Left lung (tissue), 10 donors: ENCODE measurements around the gene KL. TPM values are rescaled to one million over a fixed set of nuclear protein-coding genes. Genes with fewer than 3 reads are reported as not detected.
A peak's percentile ranks its signal among the peaks of the same experiment; 100 is the strongest.

Experiments
- ATAC-seq: fragments of 200-7000 bp; cut with Tn5 transposase; one replicate; pipeline ENCODE4 v1.9.1; 2020; ENCODE audit warnings: moderate library complexity
- DNase-seq, 4 donors: peaks; one replicate each; pipeline ENCODE4 v3.0.0-alpha.2; 2013 to 2020
- H3K27ac ChIP-seq, 2 donors: fragments of 200-600 bp; sonication (generic) in 1 of 2; one replicate each; pipeline versions ENCODE4 v1.5.0 to v1.8.0; 2020 to 2021
- H3K27me3 ChIP-seq, 2 donors: fragments of 200-600 bp; sonication (generic) in 1 of 2; one replicate each; pipeline versions ENCODE4 v1.5.0 to v1.8.0; 2020 to 2021
- H3K36me3 ChIP-seq, 2 donors: fragments of 200-600 bp; sonication (generic) in 1 of 2; one replicate each; pipeline versions ENCODE4 v1.5.0 to v1.8.0; 2020 to 2021
- H3K4me1 ChIP-seq, 2 donors: fragments of 200-600 bp; one replicate each; pipeline ENCODE4 v1.8.0; 2021
- H3K4me3 ChIP-seq, 2 donors: fragments of 200-600 bp; sonication (generic) in 1 of 2; one replicate each; pipeline versions ENCODE4 v1.5.0 to v1.8.0; 2020 to 2021; ENCODE audit warnings: mild to moderate bottlenecking in 1 of 2
- H3K9me3 ChIP-seq, 2 donors: fragments of 200-600 bp; sonication (generic) in 1 of 2; one replicate each; pipeline versions ENCODE4 v1.5.0 to v1.8.0; 2020 to 2021
- CTCF ChIP-seq, 2 donors: fragments of 200-600 bp; sonication (generic) in 1 of 2; IDR thresholded peaks; one replicate each; pipeline versions ENCODE4 v1.5.0 to v1.8.0; 2021; ENCODE audit warnings: antibody characterized with exemption in 2 of 2
- intact Hi-C, 2 donors: fragments of 100-400 bp; cut with DNase I; formaldehyde crosslinking; loops; one replicate each; pipeline versions ENCODE4 v1.11.2 to v1.14.2; 2022
- polyA plus RNA-seq, 6 donors: library from polyadenylated mRNA; unstranded; fragments of 120-200 nt; gene quantifications; one replicate each; pipeline ENCODE4 v1.2.1, GENCODE V29; 2013; ENCODE audit not compliant: insufficient read length in 6 of 6
- total RNA-seq, 2 donors: library from RNA; stranded (reverse); fragmentation: NEBNext Ultra II Directional; extraction: Animal tissue kit (Norgen Biotek cat#: 25700); gene quantifications; one replicate each; pipeline ENCODE4 v1.2.1, GENCODE V29; 2021
- donor health status: DM: no; HTN: yes; CAD: no.
- donor health status: DM: no; HTN: no; CAD: no.

KL gene
- total and polyA plus RNA-seq, 8 donors, result 2.8 to 8.6 (median 8.0) TPM

GRCh38 chr13:33015241-33015668, 968 bp upstream of the KL start:
- H3K36me3 ChIP-seq, result no peaks in the 10 kb centered on the region
- no peaks in the 10 kb centered on the region for H3K9me3 ChIP-seq
- ATAC-seq (no peak), DNase-seq (no peak)
- peak overlapping the region; percentile 13 to 55 for H3K4me3 ChIP-seq
- no peak for TF ChIP-seq CTCF (IDR thresholded peaks at IDR 0.05)
- peak overlapping the region; percentile 54 to 83 for H3K27ac ChIP-seq
- peaks cover 5 to 24% of the 10 kb centered on the region in 2 donors for H3K4me1 ChIP-seq
- peaks cover 13 to 45% of the 10 kb centered on the region in 2 donors for H3K27me3 ChIP-seq
- intact Hi-C loops, result no loop called here

GRCh38 chr13:33015791-33016323, 366 bp upstream of the KL start:
- no peak for ATAC-seq
- H3K4me1 ChIP-seq, result peaks cover 5 to 24% of the 10 kb centered on the region in 2 donors

GRCh38 chr13:33017323-33017929, 1.2 kb downstream of the KL start:
- Histone ChIP-seq H3K36me3 (no peaks in the 10 kb centered on the region), H3K4me1 (peaks cover 5 to 24% of the 10 kb centered on the region in 2 donors), H3K27ac (peak overlapping the region; percentile 72 to 83), H3K4me3 (peak overlapping the region; percentile 35 to 55), H3K9me3 (no peaks in the 10 kb centered on the region), H3K27me3 (peaks cover 13 to 45% of the 10 kb centered on the region in 2 donors)
- TF ChIP-seq CTCF (IDR thresholded peaks at IDR 0.05), result peak; percentile 51 to 65
- intact Hi-C loops, result no loop called here
- peak; percentile 85 for ATAC-seq
- peak in 1 of 4 donors; percentile 64 for DNase-seq

More at GRCh38 chr13:33015791-33016323, 366 bp upstream of the KL start:
- Histone ChIP-seq H3K27ac (peak overlapping the region; percentile 54 to 83), H3K36me3 (no peaks in the 10 kb centered on the region), H3K4me3 (peak overlapping the region; percentile 13 to 55), H3K9me3 (no peaks in the 10 kb centered on the region), H3K27me3 (peaks cover 13 to 45% of the 10 kb centered on the region in 2 donors)
- intact Hi-C loops, result no loop called here
- peak in 1 of 4 donors; percentile 80 for DNase-seq
- no peak for TF ChIP-seq CTCF (IDR thresholded peaks at IDR 0.05)

GRCh38 chr13:33018886-33019285, 2.7 kb downstream of the KL start:
- no peak for DNase-seq
- intact Hi-C loops, result no loop called here
- peaks cover 13 to 40% of the 10 kb centered on the region in 2 donors for H3K27me3 ChIP-seq
- H3K4me3 ChIP-seq, result no peak overlapping the region
- peaks cover 5 to 24% of the 10 kb centered on the region in 2 donors for H3K4me1 ChIP-seq
- no peaks in the 10 kb centered on the region for H3K9me3 ChIP-seq
- TF ChIP-seq CTCF (IDR thresholded peaks at IDR 0.05), result no peak
- H3K36me3 ChIP-seq, result no peaks in the 10 kb centered on the region
- ATAC-seq, result no peak
- no peak overlapping the region for H3K27ac ChIP-seq

GRCh38 chr13:33022986-33023385, 6.8 kb downstream of the KL start:
- ATAC-seq (no peak), DNase-seq (no peak)
- no peaks in the 10 kb centered on the region for H3K36me3 ChIP-seq
- no peaks in the 10 kb centered on the region for H3K9me3 ChIP-seq
- intact Hi-C loops, result no loop called here
- no peaks in the 10 kb centered on the region for H3K4me1 ChIP-seq
- H3K4me3 ChIP-seq, result no peak overlapping the region
- H3K27me3 ChIP-seq, result peaks cover 0 to 2% of the 10 kb centered on the region in 2 donors
- no peak for TF ChIP-seq CTCF (IDR thresholded peaks at IDR 0.05)
- no peak overlapping the region for H3K27ac ChIP-seq
